GM12873 (cell line): ENCODE results near the gene DTNA.

Experiments used
- CTCF ChIP-seq: IDR thresholded peaks from 2 replicates; pipeline ENCODE4 v1.5.1; 2012; ENCODE audit warnings: low read depth, mild to moderate bottlenecking, moderate library complexity, low read length, control low read depth; ENCODE audit not compliant: insufficient read depth; ENCODE audit errors: missing control alignments

The DTNA gene

GRCh38 chr18:34921226-34921625 is 211.1 kb downstream of the DTNA start:
- TF ChIP-seq CTCF = no peak

- no peak for TF ChIP-seq CTCF
Observed at GRCh38 chr18:34921811-34922385, 211.8 kb downstream of the DTNA start.

GRCh38 chr18:34923911-34924310 is 213.8 kb downstream of the DTNA start:
- TF ChIP-seq CTCF = no peak

- TF ChIP-seq CTCF = no peak
Observed at GRCh38 chr18:34926683-34927082, 216.6 kb downstream of the DTNA start.

GRCh38 chr18:34928088-34928753 is 218.1 kb downstream of the DTNA start:
- TF ChIP-seq CTCF = no peak

- no peak for TF ChIP-seq CTCF
Observed at GRCh38 chr18:34928754-34929335, 218.7 kb downstream of the DTNA start.

GRCh38 chr18:34929336-34929780 is 219.3 kb downstream of the DTNA start:
- TF ChIP-seq CTCF = no peak
